Pancreas (tissue), 10 donors: ENCODE results near the gene ARL6IP4. TPM values are rescaled to one million over a fixed set of nuclear protein-coding genes. Genes with fewer than 3 reads are reported as not detected.

Experiments
- ATAC-seq, 4 donors: fragments of 200-7000 bp; cut with Tn5 transposase; one replicate each; pipeline versions ENCODE4 v1.8.0 to v1.9.1; 2020; ENCODE audit warnings: mild to moderate bottlenecking in 4 of 4, moderate library complexity in 4 of 4
- DNase-seq, 6 donors: peaks; one replicate each; pipeline ENCODE4 v3.0.0-alpha.2; 2020
- FAIRE-seq: peaks from 2 replicates; lab custom pipeline; 2012; peaks lifted over from hg19 to GRCh38; lab: Jason Lieb, UNC
- H3K27ac ChIP-seq, 4 donors: fragments of 200-600 bp; sonication (generic); 1 replicate in 3 of 4; 2 replicates in 1 of 4; pipeline versions ENCODE4 v1.5.0 to v1.8.0; 2020
- H3K27me3 ChIP-seq, 4 donors: fragments of 200-600 bp; one replicate each; pipeline ENCODE4 v1.8.0; 2021
- H3K36me3 ChIP-seq, 3 donors: fragments of 200-600 bp; sonication (generic) in 1 of 3; one replicate each; pipeline versions ENCODE4 v1.5.0 to v1.8.0; 2020 to 2021
- H3K4me1 ChIP-seq, 3 donors: fragments of 200-600 bp; one replicate each; pipeline ENCODE4 v1.8.0; 2021
- H3K4me3 ChIP-seq, 4 donors: fragments of 200-600 bp; sonication (generic) in 2 of 4; one replicate each; pipeline versions ENCODE4 v1.5.0 to v1.8.0; 2020 to 2021
- H3K9me3 ChIP-seq, 4 donors: fragments of 200-600 bp; one replicate each; pipeline ENCODE4 v1.8.0; 2021
- CTCF ChIP-seq, 4 donors: fragments of 200-600 bp; sonication (generic) in 3 of 4; IDR thresholded peaks; one replicate each; pipeline versions ENCODE4 v1.5.0 to v1.8.0; 2021; ENCODE audit warnings: antibody characterized with exemption in 4 of 4
- WGBS, 2 donors: extraction: QIAGEN DNeasy Blood & Tissue Kit; methylation state at CpG; one replicate each; pipeline ENCODE4 v1.1.7; 2013; 5-methylcytosine and 5-hydroxymethylcytosine counted together
- intact Hi-C, 3 donors: fragments of 100-400 bp; cut with DNase I; formaldehyde crosslinking; loops; one replicate each; pipeline versions ENCODE4 v1.11.1 to v1.14.2; 2022
- polyA plus RNA-seq, 2 donors: library from polyadenylated mRNA; stranded (reverse); fragments of 200-250 nt; gene quantifications; one replicate each; pipeline ENCODE4 v1.2.3, GENCODE V29; 2013
- total RNA-seq, 6 donors: library from RNA; stranded (reverse); fragmentation: NEBNext Ultra II Directional in 4 of 6; extraction: Animal tissue kit (Norgen Biotek cat#: 25700) in 4 of 6; gene quantifications; one replicate each; pipeline versions ENCODE4 v1.2.1 to v1.2.4, GENCODE V29; 2021 to 2023
- donor health status: healthy with polysubstance abuse.
- donor health status: DM: no; HTN: no; CAD: no; lungs with moderate emphysema.
- donor health status: DM: no; HTN: no; CAD: no.
- donor health status: control.
- donor health status: control.
- donor health status: Bipolar disorder and iron deficiency.
- donor health status: DM: yes; HTN: yes; CAD: no.
- donor health status: DM: no; HTN: no; CAD: no.
- donor health status: DM: no; HTN: no; CAD: no.
- donor health status: DM: yes; HTN: yes; CAD: no.

The ARL6IP4 gene
- total and polyA plus RNA-seq, 8 donors = 85.3 to 296 (median 107) TPM

DNA sequence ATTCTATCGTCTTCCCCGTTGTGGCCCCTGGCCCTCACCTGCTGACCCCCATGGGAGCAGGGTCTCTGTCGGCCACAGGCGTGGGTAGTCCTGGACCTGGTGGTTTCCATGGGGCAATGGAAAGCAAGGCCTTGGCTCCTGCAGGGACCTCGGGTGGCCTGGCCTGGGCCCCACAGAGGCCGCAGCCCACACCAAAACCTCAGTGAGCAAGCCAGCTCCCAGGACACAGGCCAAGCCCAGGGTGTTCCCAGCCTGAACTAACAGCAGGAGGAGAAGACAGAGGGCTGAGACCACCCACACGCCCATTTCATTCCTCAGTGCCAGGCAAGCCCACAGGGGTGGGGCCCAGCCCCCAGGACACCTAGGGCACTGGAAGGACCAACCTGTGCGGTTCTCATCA is 31.1 kb upstream of the ARL6IP4 start:
- Histone ChIP-seq H3K4me3 (no peak overlapping the region), H3K36me3 (no peaks in the 10 kb centered on the region), H3K9me3 (no peaks in the 10 kb centered on the region), H3K27me3 (no peaks in the 10 kb centered on the region), H3K4me1 (no peaks in the 10 kb centered on the region), H3K27ac (no peak overlapping the region)
- DNase-seq (no peak), FAIRE-seq (no peak), ATAC-seq (no peak)
- WGBS, 2 donors = 88% methylated on average over 8 of the region's 8 CpGs
- intact Hi-C loops = no loop called here
- no peak for TF ChIP-seq CTCF (IDR thresholded peaks at IDR 0.05)

DNA sequence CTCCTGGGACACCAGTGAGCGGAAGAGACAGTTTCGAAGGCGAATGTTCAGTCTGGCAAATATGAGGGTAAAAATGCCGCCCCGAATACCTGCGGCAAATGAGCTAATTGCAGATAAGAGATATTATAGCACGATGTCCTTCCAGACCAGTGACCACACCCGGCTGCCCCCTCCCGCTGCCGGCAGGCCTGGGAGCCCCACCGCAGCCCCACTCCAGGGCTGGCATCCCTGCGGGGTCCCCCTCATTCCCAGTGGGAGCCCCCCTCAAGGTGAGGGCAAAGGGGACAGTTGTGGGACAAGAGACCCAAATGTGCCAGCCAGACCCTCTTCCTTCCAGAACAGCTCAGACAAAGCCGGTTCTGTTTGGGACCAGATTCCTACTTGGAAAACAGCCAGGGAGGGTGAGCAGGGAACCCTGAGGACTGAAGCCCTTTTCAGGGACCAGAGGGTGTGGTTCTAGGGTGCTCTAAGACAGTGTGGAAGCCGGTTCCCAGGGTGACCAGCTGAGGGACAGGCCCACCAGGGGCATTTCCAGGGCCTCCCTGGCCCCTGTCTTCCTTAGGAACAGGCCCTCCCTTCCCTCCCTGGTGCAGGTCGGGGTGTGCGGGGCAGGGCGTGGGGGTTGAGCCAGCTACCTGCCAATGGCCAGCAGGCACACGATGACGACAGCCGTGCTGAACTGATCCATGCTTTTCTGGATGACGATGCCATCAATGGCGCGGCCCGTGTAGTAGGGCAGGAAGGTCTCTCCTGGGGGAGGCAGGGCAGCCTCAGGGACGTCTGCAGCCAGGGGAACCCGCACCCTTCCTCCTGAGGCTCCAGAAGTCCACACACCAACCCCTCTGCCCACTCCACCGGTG is 30.4 kb upstream of the ARL6IP4 start:
- WGBS, 2 donors = 86 to 89% methylated on average over 27 of the region's 27 CpGs

GRCh38 chr12:122951406-122951805 is 29.1 kb upstream of the ARL6IP4 start:
- Histone ChIP-seq H3K27me3 (no peaks in the 10 kb centered on the region), H3K4me3 (no peak overlapping the region), H3K9me3 (no peaks in the 10 kb centered on the region), H3K27ac (no peak overlapping the region), H3K36me3 (no peaks in the 10 kb centered on the region), H3K4me1 (no peaks in the 10 kb centered on the region)
- DNase-seq (no peak), ATAC-seq (no peak), FAIRE-seq (no peak)
- whole genome bisulfite sequencing, 2 donors = 73 to 76% methylated on average over 9 of the region's 9 CpGs
- intact Hi-C loops = loop anchor here (5.0 to 10.0 kb wide), 5 partner anchors 89 to 167 kb away; no protein-coding TSS in a partner anchor
- TF ChIP-seq CTCF (IDR thresholded peaks at IDR 0.05) = no peak

More for the DNA sequence above, 30.4 kb upstream of the ARL6IP4 start:
- Histone ChIP-seq H3K27me3 (no peaks in the 10 kb centered on the region), H3K27ac (no peak overlapping the region), H3K4me3 (no peak overlapping the region), H3K36me3 (no peaks in the 10 kb centered on the region), H3K9me3 (no peaks in the 10 kb centered on the region), H3K4me1 (no peaks in the 10 kb centered on the region)
- no peak for ATAC-seq
- FAIRE-seq = no peak
- intact Hi-C loops = loop anchor here (5.0 to 10.0 kb wide), 5 partner anchors 88 to 165 kb away; no protein-coding TSS in a partner anchor
- no peak for TF ChIP-seq CTCF (IDR thresholded peaks at IDR 0.05)
- peak in 1 of 6 donors; percentile 61 for DNase-seq

GRCh38 chr12:122951979-122952892 is 28.2 kb upstream of the ARL6IP4 start:
- intact Hi-C loops = loop anchor here (5.0 to 10.0 kb wide), 5 partner anchors 90 to 167 kb away; no protein-coding TSS in a partner anchor
- ATAC-seq (peak; percentile 94 to 98 (median 96)), DNase-seq (peak; percentile 66 to 90 (median 78)), FAIRE-seq (no peak)
- H3K4me3 ChIP-seq = no peak overlapping the region
- H3K9me3 ChIP-seq = no peaks in the 10 kb centered on the region
- 63 to 64% methylated on average over 12 of the region's 12 CpGs for WGBS, 2 donors
- no peaks in the 10 kb centered on the region for H3K4me1 ChIP-seq
- H3K27me3 ChIP-seq = no peaks in the 10 kb centered on the region
- peak; percentile 61 to 88 (median 78) for TF ChIP-seq CTCF (IDR thresholded peaks at IDR 0.05)
- no peaks in the 10 kb centered on the region for H3K36me3 ChIP-seq
- H3K27ac ChIP-seq = no peak overlapping the region
